ENCODE results near the gene RMRP.
"Not testable (repeated sequence)": the region's sequence is repeated elsewhere in the genome, so short reads cannot be mapped to it uniquely, and the experiment has no call there.

Gene RMRP

DNA sequence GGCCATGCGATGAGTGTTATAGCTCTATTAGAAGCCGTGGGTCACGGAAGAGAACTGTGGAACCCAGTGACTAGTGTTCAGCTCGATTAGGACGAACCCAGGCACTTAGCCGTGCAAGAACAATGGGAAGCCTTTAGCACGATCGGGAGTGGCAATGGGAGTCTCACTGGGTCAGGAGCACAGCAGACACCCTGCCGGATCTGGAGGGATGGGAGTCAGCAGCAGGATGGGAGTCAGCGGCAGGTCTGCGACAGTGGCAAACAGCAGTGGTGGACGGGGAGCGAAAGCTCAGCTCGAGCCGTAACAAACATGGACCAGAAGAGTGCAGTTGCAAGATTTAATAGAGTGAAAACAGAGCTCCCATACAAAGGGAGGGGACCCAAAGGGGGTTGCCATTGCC, 17.4 kb downstream of the RMRP start:
- DNase-seq, result not testable (repeated sequence)

DNA sequence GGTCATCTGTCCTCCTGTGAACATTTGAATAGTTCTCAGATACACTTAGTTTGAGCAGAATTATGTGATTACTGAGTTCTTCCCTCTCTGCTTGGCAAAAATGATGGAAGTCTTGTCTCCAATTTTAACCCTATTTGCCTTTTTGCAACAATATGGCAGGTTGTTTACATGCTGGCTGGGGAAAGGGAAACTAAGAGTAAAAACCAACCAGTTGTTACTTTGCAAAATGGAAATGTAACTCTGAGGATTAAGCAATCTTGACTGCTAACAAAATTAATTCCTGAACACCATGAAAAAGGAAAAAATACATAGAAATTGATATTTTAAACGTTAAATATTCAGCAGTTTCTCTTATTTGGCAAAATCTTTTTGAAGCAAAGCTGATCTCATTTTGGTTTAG, 18.2 kb downstream of the RMRP start:
- DNase-seq, result no peak

DNA sequence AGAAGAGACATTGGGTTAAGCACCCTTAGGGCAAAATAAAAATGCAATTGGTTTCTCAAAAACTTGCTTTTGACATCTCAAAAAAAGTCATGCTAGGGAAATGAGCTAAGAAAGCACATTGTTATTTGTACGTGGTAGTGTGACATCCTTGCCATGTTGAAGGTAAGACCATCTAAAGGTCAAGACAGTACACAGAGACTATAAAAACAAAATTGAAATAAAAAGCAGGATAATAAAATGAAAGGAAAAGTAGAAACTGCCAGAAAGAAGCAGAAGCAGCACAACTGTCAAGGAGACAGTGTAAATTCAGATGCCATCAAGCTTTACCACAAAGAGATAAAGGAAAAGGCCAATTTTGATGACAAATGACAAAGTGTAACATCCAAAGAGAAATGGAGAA, 18.6 kb downstream of the RMRP start:
- not testable (repeated sequence) for DNase-seq

DNA sequence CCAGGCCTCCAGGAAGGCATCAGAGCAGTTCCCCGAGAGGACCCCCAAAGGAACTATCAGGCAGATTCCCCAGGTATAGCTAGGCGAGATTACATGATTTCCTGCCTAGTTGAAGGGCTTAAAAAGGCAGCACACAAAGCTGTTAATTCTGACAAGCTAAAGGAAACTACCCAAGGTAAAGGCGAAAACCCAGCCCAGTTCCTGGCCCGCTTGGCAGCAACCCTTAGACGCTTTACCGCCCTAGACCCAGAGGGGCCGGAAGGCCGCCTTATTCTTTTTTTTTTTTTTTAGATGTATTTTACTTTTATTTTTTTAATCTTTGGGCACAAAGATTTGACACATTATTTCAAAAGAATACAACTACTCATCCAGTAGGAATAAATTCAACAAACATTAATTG, 19.1 kb downstream of the RMRP start:
- not testable (repeated sequence) for DNase-seq

DNA sequence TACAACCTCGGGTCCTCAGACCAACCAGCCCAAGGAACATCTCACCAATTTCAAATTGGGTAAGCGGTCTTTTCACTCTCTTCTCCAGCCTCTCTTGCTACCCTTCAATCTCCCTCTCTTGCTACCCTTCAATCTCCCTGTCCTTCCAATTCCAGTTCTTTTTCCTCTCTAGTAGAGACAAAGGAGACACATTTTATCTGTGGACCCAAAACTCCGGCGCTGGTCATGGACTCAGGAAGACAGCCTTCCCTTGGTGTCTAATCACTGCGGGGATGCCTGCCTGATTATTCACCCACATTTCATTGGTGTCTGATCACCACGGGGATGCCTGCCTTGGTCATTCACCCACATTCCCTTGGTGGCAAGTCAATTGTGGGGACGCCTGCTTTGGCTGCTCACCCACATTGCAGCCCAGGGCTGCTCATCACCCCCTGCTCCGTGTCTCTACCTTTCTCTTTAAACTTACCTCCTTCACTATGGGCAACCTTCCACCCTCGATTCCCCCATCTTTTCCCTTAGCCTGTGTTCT, 20.3 kb downstream of the RMRP start:
- not testable (repeated sequence) for DNase-seq

DNA sequence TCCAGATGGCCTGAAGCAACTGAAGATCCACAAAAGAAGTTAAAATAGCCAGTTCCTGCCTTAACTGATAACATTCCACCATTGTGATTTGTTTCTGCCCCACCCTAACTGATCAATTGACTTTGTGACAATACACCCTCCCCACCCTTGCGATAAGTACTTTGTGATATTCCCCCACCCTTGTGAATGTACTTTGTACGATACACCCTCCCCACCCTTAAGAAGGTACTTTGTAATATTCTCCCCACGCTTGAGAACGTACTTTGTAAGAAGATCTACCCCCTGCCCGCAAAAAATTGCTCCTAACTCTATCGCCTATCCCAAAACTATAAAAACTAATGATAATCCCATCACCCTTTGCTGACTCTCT, 21.0 kb downstream of the RMRP start:
- DNase-seq, result not testable (repeated sequence)

DNA sequence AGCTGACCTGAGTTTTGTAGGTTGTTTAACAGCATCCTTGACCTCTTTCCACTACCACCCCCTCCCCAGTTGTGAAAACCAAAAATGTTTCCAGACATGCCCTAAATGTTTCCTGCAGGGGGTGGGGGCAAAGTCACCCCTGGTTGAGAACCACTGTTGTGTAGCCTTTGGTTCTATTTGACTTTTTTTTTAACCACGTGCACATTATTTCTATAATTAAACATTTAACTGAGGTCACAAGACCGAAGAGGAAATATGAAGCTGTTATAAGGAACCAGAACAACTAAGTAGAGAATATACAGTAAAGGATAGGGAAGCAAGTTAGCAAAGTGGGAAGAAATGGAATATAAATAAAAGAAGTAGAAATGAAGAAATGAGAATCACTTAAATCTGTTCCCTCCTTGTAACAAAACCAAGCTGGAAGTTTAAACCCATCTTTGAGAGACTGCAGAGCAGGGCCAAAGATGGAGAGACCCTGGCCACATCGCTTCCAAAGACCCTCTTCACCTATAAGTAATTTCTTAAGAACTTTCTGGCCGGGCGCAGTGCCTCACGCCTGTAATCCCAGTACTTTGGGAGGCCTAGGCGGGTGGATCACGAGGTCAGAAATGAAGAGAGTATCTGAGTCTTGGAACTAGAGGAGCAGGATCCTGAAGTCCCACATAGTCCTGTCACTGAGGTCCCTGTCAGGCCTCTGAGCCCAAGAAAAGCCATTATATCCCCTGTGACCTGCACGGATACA, 21.5 kb downstream of the RMRP start:
- no peak for DNase-seq

DNA sequence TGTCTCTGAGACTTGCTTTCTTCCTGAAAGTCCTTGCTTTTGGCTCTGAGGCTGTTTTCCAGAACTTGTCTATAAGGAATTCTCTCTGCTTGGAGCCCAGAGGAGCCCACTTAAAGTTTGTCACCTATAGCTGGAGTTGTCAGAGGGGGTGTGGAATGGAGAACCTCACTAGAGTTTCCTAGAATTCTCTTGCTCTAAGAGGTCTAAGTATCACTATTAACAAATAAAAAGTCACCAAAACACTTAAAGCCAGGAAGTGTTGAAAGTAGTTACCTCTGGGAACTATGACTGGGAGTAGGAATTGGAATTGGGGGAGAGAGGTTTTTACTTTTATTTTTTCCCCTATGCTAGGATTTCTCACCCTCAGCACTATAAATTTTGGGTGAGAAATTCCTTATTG, 22.1 kb downstream of the RMRP start:
- no peak for DNase-seq

DNA sequence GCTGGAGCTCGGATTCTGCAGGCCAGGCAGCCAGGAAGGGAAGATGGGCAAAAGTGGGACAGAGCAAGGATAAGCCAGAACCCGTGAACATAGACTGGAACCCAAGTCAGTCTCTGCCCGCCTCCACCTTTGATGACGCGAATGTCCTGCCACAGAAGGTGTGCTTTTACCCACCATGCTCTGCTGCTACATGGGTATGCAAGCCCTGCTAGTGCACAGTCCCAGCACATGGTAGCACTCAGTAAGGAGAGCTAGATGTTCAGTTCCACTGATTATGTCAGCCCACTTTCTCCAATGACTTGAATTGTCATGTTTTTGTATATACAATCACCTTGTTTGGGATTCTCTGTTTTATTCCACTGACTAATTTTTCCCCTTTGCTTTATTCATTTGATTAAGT, 28.2 kb downstream of the RMRP start:
- DNase-seq, result no peak

DNA sequence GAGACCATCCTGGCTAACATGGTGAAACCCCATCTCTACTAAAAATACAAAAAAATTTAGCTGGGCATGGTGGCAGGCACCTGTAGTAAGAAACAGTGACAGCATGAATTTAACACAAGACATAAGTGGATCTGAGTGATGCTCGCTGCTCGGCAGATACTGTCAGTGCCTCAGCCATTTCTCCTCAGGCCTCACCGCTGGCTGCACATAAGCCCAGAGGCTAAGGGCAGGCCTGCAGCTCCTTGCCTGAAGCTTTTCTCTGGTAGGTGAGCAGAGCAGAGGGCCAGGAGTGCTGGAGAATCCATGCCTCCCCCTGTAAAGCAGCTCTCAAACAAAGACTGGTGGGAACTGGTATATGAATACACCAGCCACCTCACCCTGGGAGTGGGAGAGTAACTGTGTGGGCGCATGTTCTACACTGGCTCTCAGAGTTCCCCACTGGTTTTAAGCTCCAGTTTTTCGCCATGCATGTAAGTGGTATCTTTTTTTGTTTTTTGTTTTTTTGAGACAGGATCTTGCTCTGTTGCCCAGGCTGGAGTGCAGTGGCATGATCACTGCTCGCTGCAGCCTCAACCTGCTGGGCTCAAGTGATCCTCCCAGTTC, 29.3 kb downstream of the RMRP start:
- DNase-seq, result no peak

DNA sequence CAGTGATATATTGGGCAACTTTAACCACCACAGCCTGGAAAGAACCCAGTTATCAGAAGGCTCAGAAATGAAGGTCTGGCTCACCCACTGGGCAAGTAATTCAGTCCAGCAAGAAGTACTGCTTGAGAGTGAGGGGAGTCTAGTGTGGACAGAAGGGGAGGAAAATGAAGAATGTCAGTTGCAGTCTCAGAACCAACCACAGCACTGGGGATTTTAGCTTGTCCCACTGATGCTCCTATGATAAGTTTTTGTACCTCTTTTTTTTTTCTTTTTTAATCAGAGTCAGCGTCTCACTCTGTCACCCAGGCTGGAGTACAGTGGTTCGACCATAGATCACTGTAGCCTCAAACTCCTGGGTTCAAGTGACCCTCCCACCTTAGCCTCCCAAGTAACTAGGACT, 30.2 kb downstream of the RMRP start:
- no peak for DNase-seq

DNA sequence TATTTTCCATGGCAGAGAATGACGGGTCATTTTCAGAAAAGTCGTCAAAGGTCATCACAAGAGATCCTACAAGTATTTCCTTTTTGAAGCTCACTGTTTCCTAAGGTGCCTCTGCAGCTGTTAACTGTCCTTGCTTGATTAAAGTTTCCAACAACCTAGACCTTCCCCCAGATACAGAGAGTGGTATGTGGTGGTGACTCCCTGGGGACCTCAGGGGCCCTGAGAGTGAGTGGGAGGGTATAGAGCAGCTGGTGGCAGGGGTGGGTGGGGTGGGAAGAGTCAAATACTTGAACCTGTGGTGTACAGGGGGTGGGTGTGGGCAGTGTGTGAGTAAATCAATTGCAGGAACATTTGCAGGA, 38.0 kb downstream of the RMRP start:
- DNase-seq, result no peak

DNA sequence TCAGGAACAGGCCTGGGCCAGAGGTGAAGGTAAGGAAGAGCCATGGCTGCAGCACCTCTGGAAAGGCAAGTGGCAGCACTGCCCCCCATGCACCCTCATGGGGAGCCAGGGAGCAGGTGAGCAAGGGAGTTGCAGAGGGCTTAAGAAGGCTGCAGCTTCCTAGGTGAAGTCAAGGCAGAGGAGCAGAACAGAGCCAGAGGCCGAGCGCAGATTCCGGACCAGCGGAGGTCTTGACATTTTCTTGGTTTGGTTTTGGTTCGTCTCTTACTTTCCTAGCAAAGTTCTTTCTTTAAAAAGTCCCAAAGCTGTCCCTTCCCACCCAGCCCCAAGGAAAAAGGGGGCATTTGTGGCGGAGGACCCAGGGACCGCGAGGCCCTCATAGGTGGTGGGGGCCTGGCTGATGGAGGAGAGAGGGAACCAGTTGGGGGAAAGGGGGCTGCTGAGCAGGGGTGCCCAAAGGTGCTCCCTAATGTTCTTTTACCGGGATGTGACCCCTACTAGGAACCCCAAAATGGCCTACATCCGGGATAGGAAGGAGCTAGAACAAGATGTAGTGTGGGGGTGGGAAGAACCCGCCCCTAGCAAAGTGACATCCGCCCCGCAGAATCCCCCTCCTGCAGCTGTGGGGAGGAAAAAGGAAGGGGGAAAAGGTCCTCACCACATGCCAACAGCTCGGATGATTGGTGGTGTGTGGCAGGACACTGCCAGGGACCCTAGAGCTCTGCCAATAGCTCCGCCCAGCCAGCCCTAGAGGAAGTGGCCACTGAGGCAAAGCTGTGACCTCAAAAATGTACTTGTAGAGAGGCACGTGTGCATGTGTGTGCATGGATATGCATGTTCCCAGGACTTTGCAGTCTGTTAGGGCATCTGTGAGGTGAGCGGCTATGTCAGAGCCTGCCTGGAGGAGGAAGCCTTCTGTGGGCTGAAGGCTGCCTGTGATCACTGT, 38.7 kb downstream of the RMRP start:
- DNase-seq, result peak; percentile 43

DNA sequence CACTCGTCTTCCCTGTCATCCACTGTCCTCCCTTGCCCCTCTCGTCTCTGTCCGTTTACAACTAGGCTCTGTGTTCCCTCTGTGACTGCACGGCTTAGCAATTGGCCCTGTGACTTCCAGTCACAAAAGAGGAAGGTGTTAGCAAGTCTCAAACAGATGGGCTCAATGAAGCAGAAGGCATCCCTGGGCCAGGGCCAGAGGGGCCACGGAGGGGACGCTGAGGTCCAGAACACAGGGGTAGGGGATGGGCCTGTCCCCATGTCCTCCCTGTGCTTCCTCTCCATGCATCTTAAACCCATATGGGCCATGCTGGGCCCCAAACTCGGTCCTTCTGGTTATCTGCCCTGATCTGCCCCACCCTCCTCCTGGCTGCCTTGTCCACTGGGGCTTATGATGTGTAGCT, 39.5 kb downstream of the RMRP start, which contains the start of gene CD72:
CD72 (minus strand) TSS at position 89 of the 403 bp plus-strand sequence. CDS start 110 bp downstream, outside the sequence.
- DNase-seq, result no peak

DNA sequence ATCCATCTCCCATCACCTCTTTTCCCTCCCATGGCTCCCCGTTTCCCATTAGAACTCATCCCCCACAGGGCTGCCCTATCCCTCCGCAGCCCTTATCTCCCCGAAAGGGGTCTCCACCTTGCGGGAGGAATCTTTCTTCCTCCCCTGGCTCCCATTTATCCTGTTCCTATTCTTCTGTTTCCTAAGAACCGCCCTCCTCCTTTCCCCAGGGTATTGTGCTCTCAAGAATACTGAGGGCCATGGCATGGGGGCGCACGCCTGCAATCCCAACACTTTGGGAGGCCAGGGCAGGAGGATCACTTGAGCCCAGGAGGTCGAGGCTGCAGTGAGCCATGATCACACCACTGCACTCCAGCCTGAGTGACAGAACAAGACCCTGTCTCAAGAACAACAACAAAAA, 40.3 kb downstream of the RMRP start:
- no peak for DNase-seq

DNA sequence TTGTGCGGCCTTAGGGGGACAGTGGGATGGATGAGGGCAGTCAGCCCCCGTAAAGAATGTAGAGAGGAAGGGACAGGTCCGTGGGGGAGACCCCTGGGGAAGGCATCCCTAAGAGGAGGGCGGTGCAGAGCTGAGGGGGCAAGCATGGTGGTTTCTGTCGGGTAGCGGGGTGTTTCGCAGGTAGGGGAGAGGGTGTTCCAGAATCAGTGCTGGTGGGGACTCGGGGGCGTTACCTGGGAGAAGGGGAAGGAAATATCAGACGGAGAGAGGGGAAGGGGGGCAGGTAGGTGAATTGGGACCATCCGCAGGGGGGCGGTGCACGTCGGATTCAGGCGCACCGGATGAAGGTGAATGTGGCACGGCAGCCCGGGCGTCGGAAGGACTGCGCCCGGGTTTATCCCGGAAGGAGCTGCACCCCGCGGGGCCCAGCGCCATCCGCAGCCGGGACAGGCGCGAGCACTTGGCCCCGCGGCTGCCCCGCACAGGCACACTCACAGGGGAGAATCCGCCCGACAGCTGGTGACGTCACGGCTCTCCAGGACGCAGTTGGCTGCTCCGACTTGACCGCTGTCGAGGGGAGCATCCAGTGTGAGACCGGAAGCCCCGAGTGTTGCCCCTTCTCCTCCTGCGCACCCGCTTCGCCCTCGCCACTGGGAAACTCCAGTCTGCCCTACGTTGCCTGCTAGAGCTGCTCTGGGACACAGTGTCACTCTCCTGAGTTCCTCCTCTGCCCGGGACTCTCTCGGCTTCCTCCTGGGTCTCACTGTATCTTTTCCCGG, 40.9 kb downstream of the RMRP start:
- DNase-seq, result peak; percentile 71

DNA sequence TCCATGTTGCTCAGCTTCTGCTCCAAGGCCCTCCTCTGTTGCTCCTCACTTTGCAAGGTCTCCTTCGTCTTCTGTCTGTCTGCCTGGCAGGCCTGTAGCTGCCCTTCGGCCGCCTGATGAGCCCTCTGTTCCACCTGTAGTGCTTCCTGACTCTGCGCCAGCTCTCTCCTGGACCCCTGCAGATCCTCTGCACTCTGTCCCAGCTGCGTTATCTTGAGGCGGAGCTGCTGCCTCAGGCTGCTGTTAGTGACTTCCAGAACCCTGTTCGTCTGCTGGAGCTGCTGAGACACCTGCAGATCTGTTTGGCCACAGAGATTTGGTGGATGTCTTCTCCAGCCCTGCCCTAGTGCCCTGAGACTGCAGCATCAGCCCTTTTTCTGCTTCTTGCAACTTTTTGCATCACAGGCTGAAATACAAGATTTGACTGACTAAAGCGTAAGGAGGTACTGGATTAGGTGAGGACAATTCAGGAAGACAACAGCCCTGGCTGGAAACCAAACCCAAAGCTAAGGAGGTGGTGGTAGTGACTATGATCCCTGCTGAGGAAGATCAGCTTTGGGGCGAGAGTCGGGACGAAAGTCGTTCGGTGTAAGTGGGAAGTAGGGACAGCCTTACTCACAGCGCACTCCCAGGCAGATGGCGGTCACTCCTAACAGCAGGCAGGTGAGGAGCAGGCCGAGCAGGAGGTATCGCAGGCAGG, 41.7 kb downstream of the RMRP start:
- DNase-seq, result no peak

DNA sequence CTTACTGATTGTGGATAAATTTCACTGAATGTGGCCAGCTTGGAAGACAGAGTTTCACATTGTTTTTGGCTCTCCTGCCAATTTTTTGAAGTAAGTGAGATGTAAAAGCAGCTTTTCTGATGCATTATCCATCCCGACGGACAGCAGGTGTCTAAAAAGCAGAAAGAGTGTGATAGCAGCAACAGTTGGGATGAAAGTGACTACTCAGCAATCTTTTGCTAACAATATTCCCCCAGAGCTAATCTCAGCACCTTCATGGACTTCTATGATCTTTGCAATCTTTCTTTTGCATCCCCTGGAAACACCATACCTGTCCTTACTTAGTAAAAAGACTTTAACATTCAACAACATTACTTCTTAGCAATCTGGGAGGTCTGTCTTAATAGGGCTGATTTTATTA, 45.0 kb downstream of the RMRP start:
- DNase-seq, result no peak

DNA sequence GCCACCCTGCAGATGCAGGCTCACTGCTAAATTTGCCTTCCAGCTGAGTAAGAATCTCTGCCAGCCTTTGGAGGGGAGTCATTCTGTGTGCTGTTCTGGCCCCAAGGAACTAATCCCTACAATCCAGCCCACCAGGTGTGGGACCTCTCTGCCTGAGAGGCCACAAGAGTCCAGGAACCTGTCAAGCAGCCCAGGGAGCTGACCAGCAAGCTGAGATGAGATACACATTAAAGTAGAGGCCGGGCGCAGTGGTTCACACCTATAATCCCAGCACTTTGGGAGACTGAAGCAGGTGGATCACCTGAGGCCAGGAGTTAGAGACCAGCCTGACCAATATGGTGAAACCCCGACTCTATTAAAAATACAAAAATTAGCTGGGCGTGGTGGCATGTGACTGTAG, 45.8 kb downstream of the RMRP start:
- not testable (repeated sequence) for DNase-seq

DNA sequence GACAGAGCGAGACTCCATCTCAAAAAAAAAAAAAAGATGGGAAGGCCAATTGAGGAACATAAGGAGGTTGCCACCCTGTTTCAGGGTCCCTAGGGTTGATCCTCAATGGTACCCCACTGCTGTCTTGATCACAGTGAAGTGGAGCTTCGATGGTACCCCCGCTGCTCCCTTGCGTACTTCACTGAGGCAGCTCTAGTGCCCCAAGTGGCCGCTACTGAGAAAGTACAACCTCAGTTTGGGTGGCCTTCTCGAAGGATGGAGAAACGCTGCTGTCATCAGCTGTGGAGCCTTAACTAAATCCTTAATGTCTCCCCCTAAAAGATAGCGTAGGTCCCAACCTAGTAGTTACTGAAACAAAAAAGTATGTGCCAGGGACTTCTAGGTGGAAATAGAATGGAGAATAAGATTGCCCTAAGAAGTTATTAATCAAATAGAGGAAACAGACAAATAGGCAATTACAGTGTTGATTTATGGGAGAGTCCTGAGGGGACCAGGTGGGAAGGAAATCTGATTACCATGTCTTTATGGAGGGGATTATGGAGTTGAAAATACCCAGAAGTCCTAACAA, 46.5 kb downstream of the RMRP start:
- DNase-seq, result peak; percentile 67

DNA sequence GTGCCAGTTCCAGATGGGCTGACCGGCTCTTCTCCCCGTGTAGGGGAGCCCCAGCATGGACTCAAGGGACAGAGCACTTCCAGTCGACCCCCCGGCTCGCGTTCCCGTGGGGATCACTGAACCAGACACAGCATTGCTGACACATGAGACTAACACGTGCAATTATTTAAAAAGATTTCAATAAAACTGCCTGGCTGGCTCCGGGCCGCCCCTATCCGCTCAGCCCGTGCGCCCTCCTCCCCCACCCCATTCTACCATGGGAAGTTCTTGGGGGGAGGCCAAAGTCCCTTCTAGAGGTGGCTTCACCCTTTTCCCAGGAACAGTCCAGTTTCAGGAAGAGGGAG, 48.0 kb downstream of the RMRP start:
- DNase-seq, result no peak

All from activated CD4-positive, alpha-beta T cell treated with anti-CD3 and anti-CD28 coated beads, Interleukin-2, Interleukin-6, amounts not matched to agents 100 ng/mL and 50 ng/mL, durations not matched to agents 16 hours and 8 hours (primary cell).